B cell (primary cell): Measurements from ENCODE around the gene UTP4. TPM values are rescaled to one million over a fixed set of nuclear protein-coding genes. Genes with fewer than 3 reads are reported as not detected.

Experiments used
- ATAC-seq: fragments of 200-7000 bp; cut with Tn5 transposase; one replicate; pipeline ENCODE4 v1.10.0; 2021; ENCODE audit warnings: low read depth, mild to moderate bottlenecking, moderate number of reproducible peaks, moderate library complexity
- CTCF ChIA-PET: fragments of 350-600 bp; sonication (Branson Sonifier 250); formaldehyde crosslinking; loops from one replicate; lab custom pipeline; 2021; ENCODE audit warnings: antibody characterized with exemption, inconsistent platforms; lab: Charles Lee
- POLR2A ChIA-PET: fragments of 350-600 bp; sonication (Branson Sonifier 250); formaldehyde crosslinking; loops from one replicate; lab custom pipeline; 2021; ENCODE audit warnings: antibody characterized with exemption; lab: Charles Lee
- DNase-seq: peaks from one replicate; pipeline ENCODE4 v3.0.0; 2013
- H2AFZ ChIP-seq: 2 replicates; pipeline ENCODE4 v1.6.1; 2012; ENCODE audit warnings: mild to moderate bottlenecking, low read depth, low read length; ENCODE audit not compliant: insufficient read depth, poor library complexity, severe bottlenecking
- H3K27ac ChIP-seq, 2 donors: 1 replicate in 1 of 2; 2 replicates in 1 of 2; pipeline ENCODE4 v1.5.1; 2012 to 2013; ENCODE audit warnings: low read length in 2 of 2, mild to moderate bottlenecking in 2 of 2, moderate library complexity in 1 of 2
- H3K27me3 ChIP-seq, 4 experiments: fragments of 200-600 bp in 1 of 4; sonication (generic) in 1 of 4; replicated peaks in 1 of 4; 1 replicate in 2 of 4; 2 replicates in 2 of 4; pipeline versions ENCODE4 v1.6.1 to v1.7.0; 2013 to 2016; ENCODE audit warnings: low read length in 3 of 4, mild to moderate bottlenecking in 2 of 4, mixed read lengths in 1 of 4, moderate library complexity in 1 of 4; ENCODE audit not compliant: insufficient read depth in 4 of 4, control insufficient read depth in 3 of 4; ENCODE audit errors: control extremely low read depth in 1 of 4
- H3K36me3 ChIP-seq, 2 experiments: replicated peaks in 1 of 2; 1 replicate in 1 of 2; 2 replicates in 1 of 2; pipeline versions ENCODE4 v1.6.1 to v1.7.1; 2013; ENCODE audit warnings: low read length in 1 of 2; ENCODE audit not compliant: insufficient read depth in 2 of 2, control insufficient read depth in 1 of 2; ENCODE audit errors: control extremely low read depth in 1 of 2, extremely low read depth in 1 of 2
- H3K4me1 ChIP-seq, 2 donors: fragments of 200-600 bp in 1 of 2; sonication (generic) in 1 of 2; 1 replicate in 1 of 2; 2 replicates in 1 of 2; pipeline versions ENCODE4 v1.5.1 to v1.6.1; 2013 to 2017; ENCODE audit warnings: low read length in 2 of 2; ENCODE audit not compliant: control insufficient read depth in 2 of 2, insufficient read depth in 2 of 2
- H3K4me2 ChIP-seq: replicated peaks from 2 replicates; pipeline ENCODE3; 2012; ENCODE audit warnings: mild to moderate bottlenecking, low read depth, low read length; ENCODE audit not compliant: poor library complexity, severe bottlenecking
- H3K4me3 ChIP-seq, 5 experiments: fragments of 200-600 bp in 1 of 5; sonication (generic) in 1 of 5; 1 replicate in 3 of 5; 2 replicates in 2 of 5; pipeline versions ENCODE4 v1.5.1 to v1.7.0; 2011 to 2016; ENCODE audit warnings: low read length in 4 of 5, mild to moderate bottlenecking in 4 of 5, low read depth in 2 of 5, control low read depth in 1 of 5, moderate library complexity in 1 of 5; ENCODE audit not compliant: insufficient read depth in 1 of 5; ENCODE audit errors: control extremely low read depth in 1 of 5, extremely low read depth in 1 of 5
- H3K79me2 ChIP-seq: fragments of 200-600 bp; sonication (generic); one replicate; pipeline ENCODE4 v1.6.0; 2016; ENCODE audit warnings: low read length; ENCODE audit not compliant: control insufficient read depth, insufficient read depth
- H3K9ac ChIP-seq: fragments of 200-600 bp; sonication (generic); 2 replicates; pipeline ENCODE4 v1.6.1; 2017; ENCODE audit warnings: mild to moderate bottlenecking, low read length, moderate library complexity
- H3K9me3 ChIP-seq, 3 donors: one replicate each; pipeline versions ENCODE4 v1.6.1 to v1.7.1; 2013; ENCODE audit warnings: low read length in 2 of 3; ENCODE audit not compliant: control insufficient read depth in 2 of 3, insufficient read depth in 1 of 3; ENCODE audit errors: control extremely low read depth in 1 of 3
- H4K20me1 ChIP-seq: 2 replicates; pipeline ENCODE4 v1.6.0; 2012; ENCODE audit warnings: mild to moderate bottlenecking, low read length; ENCODE audit not compliant: insufficient read depth, control insufficient read depth, poor library complexity, severe bottlenecking
- H3K27ac Mint-ChIP-seq: one replicate; pipeline ENCODE4 v1.8.0; 2021; ENCODE audit warnings: mixed read lengths
- H3K27me3 Mint-ChIP-seq: one replicate; pipeline ENCODE4 v1.8.0; 2021; ENCODE audit warnings: mixed read lengths
- H3K4me1 Mint-ChIP-seq: one replicate; pipeline ENCODE4 v1.8.0; 2021; ENCODE audit warnings: mixed read lengths
- H3K4me3 Mint-ChIP-seq: one replicate; pipeline ENCODE4 v1.8.0; 2021; ENCODE audit warnings: mixed read lengths
- H3K9me3 Mint-ChIP-seq: one replicate; pipeline ENCODE4 v1.8.0; 2022; ENCODE audit warnings: mixed read lengths; ENCODE audit not compliant: insufficient read depth
- EZH2 ChIP-seq: IDR thresholded peaks from 2 replicates; pipeline ENCODE4 v1.6.1; 2012; ENCODE audit warnings: borderline replicate concordance, low read depth, mild to moderate bottlenecking, moderate library complexity, low read length; ENCODE audit not compliant: insufficient read depth, poor library complexity, severe bottlenecking
- WGBS: methylation state at CpG from one replicate; pipeline ENCODE4 v1.1.5; 2013; ENCODE audit warnings: missing lambda C conversion rate; ENCODE audit not compliant: insufficient coverage; 5-methylcytosine and 5-hydroxymethylcytosine counted together
- intact Hi-C: fragments of 100-400 bp; cut with micrococcal nuclease; formaldehyde crosslinking; loops from one replicate; pipeline ENCODE4 v1.10.0; 2022
- polyA plus RNA-seq: library from polyadenylated mRNA; depleted of rRNA; stranded (reverse); fragments of >200 nt; gene quantifications from 2 replicates; pipeline ENCODE4 v1.2.3, GENCODE V29; 2012
- total RNA-seq, 2 donors: library from RNA; stranded (reverse); fragments of 120-200 nt in 1 of 2; gene quantifications; 1 replicate in 1 of 2; 2 replicates in 1 of 2; pipeline versions ENCODE4 v1.2.3 to v1.2.4, GENCODE V29; 2013 to 2022
- TF ChIP-seq, protein P1 (sequence below): fragments of 200-600 bp; IDR thresholded peaks from one replicate; pipeline ENCODE4 v1.8.0; 2022; ENCODE audit warnings: antibody characterized with exemption, mild to moderate bottlenecking

The UTP4 gene
- total and polyA plus RNA-seq, 2 donors (not counting 1 experiment from before 2014, with no cell fraction given): 24.3 to 30.1 TPM

GRCh38 chr16:69204172-69204571 lies 71.7 kb downstream of the UTP4 start:
- Histone ChIP-seq H4K20me1 (peaks cover 5% of the 10 kb centered on the region), H3K27ac (no peak overlapping the region), H3K4me2 (no peak overlapping the region), H3K36me3 (no peaks in the 10 kb centered on the region), H3K79me2 (peaks cover 4% of the 10 kb centered on the region), H3K9ac (no peak overlapping the region), H3K4me1 (peaks cover 0 to 2% of the 10 kb centered on the region in 2 donors), H3K27me3 (no peaks in the 10 kb centered on the region), H3K9me3 (no peaks in the 10 kb centered on the region), H3K4me3 (no peak overlapping the region), H2AFZ (no peak overlapping the region)
- ChIA-PET POLR2A (no interaction called here), CTCF (interaction anchor here (0.6 kb wide), 1 partner anchor 10 kb away, joined by 3 read pairs; no protein-coding TSS in a partner anchor)
- H3K27me3 Mint-ChIP-seq: no peaks in the 10 kb centered on the region
- H3K4me1 Mint-ChIP-seq: peaks cover 12% of the 10 kb centered on the region
- H3K27ac Mint-ChIP-seq: no peak overlapping the region
- H3K9me3 Mint-ChIP-seq: no peaks in the 10 kb centered on the region
- ATAC-seq: no peak
- no peak overlapping the region for H3K4me3 Mint-ChIP-seq
- TF ChIP-seq, protein P1, sequence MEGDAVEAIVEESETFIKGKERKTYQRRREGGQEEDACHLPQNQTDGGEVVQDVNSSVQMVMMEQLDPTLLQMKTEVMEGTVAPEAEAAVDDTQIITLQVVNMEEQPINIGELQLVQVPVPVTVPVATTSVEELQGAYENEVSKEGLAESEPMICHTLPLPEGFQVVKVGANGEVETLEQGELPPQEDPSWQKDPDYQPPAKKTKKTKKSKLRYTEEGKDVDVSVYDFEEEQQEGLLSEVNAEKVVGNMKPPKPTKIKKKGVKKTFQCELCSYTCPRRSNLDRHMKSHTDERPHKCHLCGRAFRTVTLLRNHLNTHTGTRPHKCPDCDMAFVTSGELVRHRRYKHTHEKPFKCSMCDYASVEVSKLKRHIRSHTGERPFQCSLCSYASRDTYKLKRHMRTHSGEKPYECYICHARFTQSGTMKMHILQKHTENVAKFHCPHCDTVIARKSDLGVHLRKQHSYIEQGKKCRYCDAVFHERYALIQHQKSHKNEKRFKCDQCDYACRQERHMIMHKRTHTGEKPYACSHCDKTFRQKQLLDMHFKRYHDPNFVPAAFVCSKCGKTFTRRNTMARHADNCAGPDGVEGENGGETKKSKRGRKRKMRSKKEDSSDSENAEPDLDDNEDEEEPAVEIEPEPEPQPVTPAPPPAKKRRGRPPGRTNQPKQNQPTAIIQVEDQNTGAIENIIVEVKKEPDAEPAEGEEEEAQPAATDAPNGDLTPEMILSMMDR: no peak
- no peak for TF ChIP-seq EZH2
- intact Hi-C loops: no loop called here
- no peak for DNase-seq

GRCh38 chr16:69209735-69210134 lies 77.3 kb downstream of the UTP4 start:
- Mint-ChIP-seq H3K9me3 (no peaks in the 10 kb centered on the region), H3K4me3 (no peak overlapping the region), H3K27me3 (no peaks in the 10 kb centered on the region), H3K27ac (no peak overlapping the region), H3K4me1 (peaks cover 4% of the 10 kb centered on the region)
- Histone ChIP-seq H3K9ac (no peak overlapping the region), H2AFZ (no peak overlapping the region), H3K27ac (no peak overlapping the region), H3K79me2 (no peaks in the 10 kb centered on the region), H3K27me3 (no peaks in the 10 kb centered on the region), H3K4me3 (no peak overlapping the region), H3K36me3 (peaks cover 0 to 1% of the 10 kb centered on the region in 2 experiments), H4K20me1 (no peaks in the 10 kb centered on the region), H3K4me2 (no peak overlapping the region), H3K9me3 (no peaks in the 10 kb centered on the region), H3K4me1 (no peaks in the 10 kb centered on the region)
- POLR2A ChIA-PET: no interaction called here
- WGBS: no CpG with 5 or more reads among the region's 4 CpGs
- TF ChIP-seq, protein P1: no peak
- no peak for TF ChIP-seq EZH2
- CTCF ChIA-PET: interaction anchor here (0.7 kb wide), 1 partner anchor 60 kb away, joined by 3 read pairs; no protein-coding TSS in a partner anchor
- intact Hi-C loops: no loop called here
- no peak for DNase-seq
- ATAC-seq: no peak
